ENCODE measurements around the gene NFATC4.

NFATC4 gene

GRCh38 chr14:24422261-24422660 lies 54.3 kb downstream of the NFATC4 start:
- no peak for TF ChIP-seq CTCF (IDR thresholded peaks at IDR 0.05; ENCODE audit: insufficient read depth, low read length, missing control alignments)
- H3K4me3 ChIP-seq (ENCODE audit: low read depth, low read length), result no peak overlapping the region
- ChIA-PET POLR2A (no interaction called here), CTCF (interaction anchor here (1.8 to 33.5 kb wide), 6 partner anchors 2 to 117 kb away, joined by 5 to 1633 read pairs (median 468); partner anchors contain the start of genes ADCY4, CBLN3, CIDEB and DHRS1)
- no peak for DNase-seq (ENCODE audit: low read depth, low spot score)

- CTCF ChIA-PET, result interaction anchor here (1.8 to 33.5 kb wide), 6 partner anchors 2 to 117 kb away, joined by 5 to 1633 read pairs (median 468); partner anchors contain the start of genes ADCY4, CBLN3, CIDEB and DHRS1
These were observed 55.0 kb downstream of the NFATC4 start for GRCh38 chr14:24422694-24423601.

GRCh38 chr14:24425704-24426103 lies 57.7 kb downstream of the NFATC4 start:
- DNase-seq (ENCODE audit: low read depth, low spot score), result no peak
- ChIA-PET POLR2A (no interaction called here), CTCF (interaction anchor here (1.2 to 33.5 kb wide), 7 partner anchors 1 to 120 kb away, joined by 3 to 1633 read pairs (median 380); partner anchors contain the start of genes ADCY4, CBLN3, CIDEB and DHRS1)
- H3K4me3 ChIP-seq (ENCODE audit: low read depth, low read length), result no peak overlapping the region
- TF ChIP-seq CTCF (IDR thresholded peaks at IDR 0.05; ENCODE audit: insufficient read depth, low read length, missing control alignments), result no peak

More at GRCh38 chr14:24422694-24423601, 55.0 kb downstream of the NFATC4 start:
- DNase-seq (ENCODE audit: low read depth, low spot score), result no peak
- TF ChIP-seq CTCF (IDR thresholded peaks at IDR 0.05; ENCODE audit: insufficient read depth, low read length, missing control alignments), result no peak
- POLR2A ChIA-PET, result interaction anchor here (0.7 kb wide), 1 partner anchor 19 kb away, joined by 3 read pairs; no protein-coding TSS in a partner anchor
- no peak overlapping the region for H3K4me3 ChIP-seq (ENCODE audit: low read depth, low read length)

GRCh38 chr14:24426150-24426911 lies 58.3 kb downstream of the NFATC4 start:
- ChIA-PET CTCF (interaction anchor here (1.0 to 33.5 kb wide), 8 partner anchors 2 to 121 kb away, joined by 3 to 1633 read pairs (median 195); partner anchors contain the start of genes ADCY4, CBLN3, CIDEB and DHRS1), POLR2A (no interaction called here)
- no peak overlapping the region for H3K4me3 ChIP-seq (ENCODE audit: low read depth, low read length)
- TF ChIP-seq CTCF (IDR thresholded peaks at IDR 0.05; ENCODE audit: insufficient read depth, low read length, missing control alignments), result no peak
- no peak for DNase-seq (ENCODE audit: low read depth, low spot score)

GRCh38 chr14:24426912-24427536 lies 59.0 kb downstream of the NFATC4 start:
- ChIA-PET CTCF (interaction anchor here (1.0 to 33.5 kb wide), 6 partner anchors 9 to 121 kb away, joined by 4 to 1633 read pairs (median 195); partner anchors contain the start of genes ADCY4, CIDEB, DHRS1 and LTB4R), POLR2A (no interaction called here)
- H3K4me3 ChIP-seq (ENCODE audit: low read depth, low read length), result no peak overlapping the region
- no peak for DNase-seq (ENCODE audit: low read depth, low spot score)
- no peak for TF ChIP-seq CTCF (IDR thresholded peaks at IDR 0.05; ENCODE audit: insufficient read depth, low read length, missing control alignments)

All from AG04449 (cell line).